SK-N-SH (cell line): ENCODE data around the gene ATF2. TPM values are rescaled to one million over a fixed set of nuclear protein-coding genes. Genes with fewer than 3 reads are reported as not detected.

Experiments
- CTCF ChIA-PET: fragments of 300-600, 350-600 bp; formaldehyde crosslinking; extraction: SDS; loops from one replicate; lab custom pipeline; 2021; lab: Yijun Ruan, JAX
- POLR2A ChIA-PET: fragments of 350-600 bp; sonication (Branson Sonifier 250); formaldehyde crosslinking; extraction: SDS; loops from one replicate; lab custom pipeline; 2020; ENCODE audit warnings: antibody characterized with exemption, inconsistent platforms; lab: Yijun Ruan, JAX
- DNase-seq: peaks from one replicate; pipeline ENCODE4 v3.0.0; 2012
- H2AFZ ChIP-seq: fragments of 200-600 bp; sonication (generic); 2 replicates; pipeline ENCODE4 v1.8.1; 2016; ENCODE audit warnings: antibody characterized with exemption, mild to moderate bottlenecking, low read depth
- H3F3A ChIP-seq: fragments of 200-600 bp; sonication (generic); replicated peaks from 2 replicates; pipeline ENCODE3; 2016; ENCODE audit warnings: antibody characterized with exemption, mild to moderate bottlenecking; ENCODE audit not compliant: insufficient read depth
- H3K27ac ChIP-seq, 2 experiments: fragments of 200-500 bp in 1 of 2; fragments of 200-600 bp in 1 of 2; sonication (Bioruptor generic) in 1 of 2; sonication (generic), shearing (Covaris generic) in 1 of 2; 2 replicates each; pipeline versions ENCODE4 v1.5.1 to v1.6.1; 2014 to 2016; ENCODE audit warnings: low read depth in 2 of 2, inconsistent platforms in 1 of 2, low read length in 1 of 2, mild to moderate bottlenecking in 1 of 2, mixed read lengths in 1 of 2
- H3K27me3 ChIP-seq: fragments of 200-600 bp; sonication (generic), shearing (Covaris generic); 2 replicates; pipeline ENCODE4 v1.6.1; 2016; ENCODE audit warnings: mixed run types; ENCODE audit not compliant: insufficient read depth
- H3K36me3 ChIP-seq, 2 experiments: fragments of 200-500 bp in 1 of 2; fragments of 200-600 bp in 1 of 2; sonication (Bioruptor generic) in 1 of 2; sonication (generic) in 1 of 2; replicated peaks in 1 of 2; 2 replicates each; pipeline versions ENCODE3 to v1.5.1; 2014 to 2016; ENCODE audit warnings: low read length in 1 of 2, mild to moderate bottlenecking in 1 of 2; ENCODE audit not compliant: insufficient read depth in 2 of 2, control insufficient read depth in 1 of 2
- H3K4me1 ChIP-seq, 2 experiments: fragments of 200-500 bp in 1 of 2; fragments of 200-600 bp in 1 of 2; sonication (Bioruptor generic) in 1 of 2; sonication (generic), shearing (Covaris generic) in 1 of 2; 2 replicates each; pipeline versions ENCODE4 v1.5.1 to v1.6.1; 2014 to 2016; ENCODE audit warnings: low read depth in 1 of 2, low read length in 1 of 2, mixed run types in 1 of 2; ENCODE audit not compliant: insufficient read depth in 2 of 2, control insufficient read depth in 1 of 2
- H3K4me2 ChIP-seq: fragments of 200-600 bp; sonication (generic), shearing (Covaris generic); 2 replicates; pipeline ENCODE4 v1.6.1; 2017; ENCODE audit warnings: mixed run types
- H3K4me3 ChIP-seq, 2 experiments: fragments of 200-500 bp in 1 of 2; fragments of 200-600 bp in 1 of 2; sonication (Bioruptor generic) in 1 of 2; sonication (generic), shearing (Covaris generic) in 1 of 2; 2 replicates each; pipeline versions ENCODE4 v1.5.1 to v1.8.1; 2014 to 2016; ENCODE audit warnings: low read depth in 2 of 2, inconsistent platforms in 1 of 2, low read length in 1 of 2, mild to moderate bottlenecking in 1 of 2, mixed read lengths in 1 of 2, moderate library complexity in 1 of 2
- H3K79me2 ChIP-seq: fragments of 200-600 bp; sonication (generic); 2 replicates; pipeline ENCODE4 v1.8.1; 2017; ENCODE audit warnings: mild to moderate bottlenecking; ENCODE audit not compliant: insufficient read depth
- H3K9ac ChIP-seq: fragments of 200-600 bp; sonication (generic); 2 replicates; pipeline ENCODE4 v1.6.1; 2017; ENCODE audit warnings: mixed run types
- H3K9me2 ChIP-seq: fragments of 200-600 bp; sonication (generic); 2 replicates; pipeline ENCODE4 v1.6.1; 2017; ENCODE audit warnings: mixed run types
- H3K9me3 ChIP-seq: fragments of 200-600 bp; sonication (generic); 2 replicates; pipeline ENCODE4 v1.6.1; 2017; ENCODE audit warnings: mixed run types, mild to moderate bottlenecking, moderate library complexity
- H4K20me1 ChIP-seq: fragments of 200-600 bp; sonication (generic); 2 replicates; pipeline ENCODE4 v1.6.1; 2017; ENCODE audit warnings: mild to moderate bottlenecking, mixed run types; ENCODE audit not compliant: insufficient read depth
- CTCF ChIP-seq: fragments of 200-600 bp; sonication (generic); IDR thresholded peaks from 2 replicates; pipeline ENCODE4 v1.6.1; 2017; ENCODE audit warnings: antibody characterized with exemption, mild to moderate bottlenecking, moderate library complexity
- EP300 ChIP-seq, 2 experiments: IDR thresholded peaks; 2 replicates each; pipeline versions ENCODE4 v1.4.0 to v1.6.1; 2012; ENCODE audit warnings: borderline replicate concordance in 1 of 2, low read depth in 1 of 2, low read length in 1 of 2
- GATA2 ChIP-seq: sonication (generic); formaldehyde crosslinking; IDR thresholded peaks from 2 replicates; pipeline ENCODE4 v1.5.0; 2020; ENCODE audit warnings: mild to moderate bottlenecking, missing genetic modification reagents
- POLR2AphosphoS5 ChIP-seq: IDR thresholded peaks from 2 replicates; pipeline ENCODE4 v1.6.1; 2012; ENCODE audit warnings: low read depth, low read length
- RAD21 ChIP-seq: IDR thresholded peaks from 2 replicates; pipeline ENCODE4 v1.6.1; 2012; ENCODE audit warnings: mild to moderate bottlenecking, low read length
- SMC3 ChIP-seq: IDR thresholded peaks from 2 replicates; pipeline ENCODE4 v1.6.1; 2012; ENCODE audit warnings: low read depth, low read length, improper control_type of control experiment
- TAF1 ChIP-seq: IDR thresholded peaks from 2 replicates; pipeline ENCODE4 v1.6.1; 2012; ENCODE audit warnings: low read depth, mild to moderate bottlenecking, low read length, moderate library complexity, borderline replicate concordance
- TCF12 ChIP-seq: IDR thresholded peaks from 2 replicates; pipeline ENCODE4 v1.4.0; 2012
- YY1 ChIP-seq: IDR thresholded peaks from 2 replicates; pipeline ENCODE4 v1.4.0; 2012; ENCODE audit warnings: low read depth, mild to moderate bottlenecking
- WGBS: methylation state at CpG from one replicate; pipeline ENCODE4 v1.1.6; 2017; ENCODE audit warnings: low lambda C conversion rate; 5-methylcytosine and 5-hydroxymethylcytosine counted together
- polyA plus RNA-seq, 3 experiments: library from polyadenylated mRNA; depleted of rRNA; stranded (reverse); fragments of >200 nt; gene quantifications; 2 replicates each; pipeline ENCODE4 v1.2.3, GENCODE V29; 2012
- TF ChIP-seq, protein P1 (sequence below): IDR thresholded peaks from 2 replicates; pipeline ENCODE4 v1.4.0; 2012; ENCODE audit warnings: low read depth, borderline replicate concordance
- TF ChIP-seq, protein P2 (sequence below): IDR thresholded peaks from 2 replicates; pipeline ENCODE4 v1.4.0; 2012; ENCODE audit warnings: low read depth, borderline replicate concordance

The ATF2 gene
- polyA plus RNA-seq, 1 of the 3 experiments (the other 2 are of a cell fraction), result 19.0 TPM

DNA sequence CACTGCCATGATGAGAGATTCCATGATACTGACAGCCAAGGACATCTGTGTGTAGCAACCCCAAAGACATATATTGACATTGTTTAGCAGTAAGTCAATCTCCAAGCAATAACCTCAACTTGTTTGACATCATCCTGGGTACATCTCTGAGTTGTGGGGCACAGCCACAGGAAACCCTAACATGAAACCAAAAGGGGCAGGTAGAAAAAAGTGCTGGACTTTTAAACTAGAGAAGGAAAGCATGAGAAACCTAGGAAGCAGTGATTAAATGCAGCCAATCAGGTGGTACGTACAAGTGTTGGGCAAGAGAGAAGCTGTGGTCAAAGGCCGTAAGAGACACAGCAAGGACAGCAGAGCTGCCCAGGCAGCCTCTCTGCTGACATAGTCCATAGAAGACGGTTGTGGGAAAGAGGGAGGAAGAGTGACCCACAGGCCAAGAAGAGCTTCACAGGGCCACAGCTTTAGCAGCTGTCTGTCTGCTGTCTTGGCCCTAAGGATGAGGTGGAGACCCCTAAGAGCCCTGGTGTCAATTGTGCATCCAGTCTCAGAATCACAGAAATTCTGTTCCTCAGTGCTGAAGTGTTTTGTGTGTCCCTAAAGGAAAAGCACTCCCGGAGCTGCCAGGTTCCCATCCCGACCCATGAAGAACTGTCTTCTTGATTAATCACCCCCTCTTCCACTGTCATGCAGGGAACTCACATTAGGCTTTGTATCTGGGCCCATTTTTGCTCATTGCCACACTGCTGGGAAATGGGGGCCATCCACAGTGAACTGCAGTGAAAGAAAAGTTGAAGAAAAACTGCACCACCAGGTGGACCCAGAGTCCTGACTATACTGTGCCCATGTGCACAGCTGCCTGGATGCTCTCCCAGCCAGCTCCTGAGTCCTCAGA, 137.4 kb downstream of the ATF2 start:
- Histone ChIP-seq H3K4me2 (no peak overlapping the region), H3K9ac (no peak overlapping the region), H2AFZ (no peak overlapping the region), H3K9me2 (no peaks in the 10 kb centered on the region), H3K4me1 (no peaks in the 10 kb centered on the region), H3K4me3 (no peak overlapping the region; a peak in 1 of 4 replicates), H3K79me2 (no peaks in the 10 kb centered on the region), H3K27ac (no peak overlapping the region), H4K20me1 (no peaks in the 10 kb centered on the region), H3K27me3 (no peaks in the 10 kb centered on the region), H3K36me3 (no peaks in the 10 kb centered on the region), H3F3A (no peaks in the 10 kb centered on the region), H3K9me3 (no peaks in the 10 kb centered on the region)
- ChIA-PET POLR2A (no interaction called here), CTCF (interaction anchor here (0.6 to 3.2 kb wide), 29 partner anchors 7 to 1069 kb away, joined by 3 to 19 read pairs (median 4); partner anchors contain the start of genes CHN1 and HOXD12)
- DNase-seq, result peak; percentile 33
- TF ChIP-seq CTCF (peak; percentile 50), RAD21 (peak; percentile 75), TCF12 (no peak), POLR2AphosphoS5 (no peak), TAF1 (no peak), YY1 (no peak), SMC3 (peak; percentile 42), GATA2 (CRISPR knock-in tag) (no peak), EP300 (IDR thresholded peaks at IDR 0.05; ENCODE audit: borderline replicate concordance in 1 of 2, low read depth in 1 of 2, low read length in 1 of 2) (no peak)
- TF ChIP-seq, protein P1, sequence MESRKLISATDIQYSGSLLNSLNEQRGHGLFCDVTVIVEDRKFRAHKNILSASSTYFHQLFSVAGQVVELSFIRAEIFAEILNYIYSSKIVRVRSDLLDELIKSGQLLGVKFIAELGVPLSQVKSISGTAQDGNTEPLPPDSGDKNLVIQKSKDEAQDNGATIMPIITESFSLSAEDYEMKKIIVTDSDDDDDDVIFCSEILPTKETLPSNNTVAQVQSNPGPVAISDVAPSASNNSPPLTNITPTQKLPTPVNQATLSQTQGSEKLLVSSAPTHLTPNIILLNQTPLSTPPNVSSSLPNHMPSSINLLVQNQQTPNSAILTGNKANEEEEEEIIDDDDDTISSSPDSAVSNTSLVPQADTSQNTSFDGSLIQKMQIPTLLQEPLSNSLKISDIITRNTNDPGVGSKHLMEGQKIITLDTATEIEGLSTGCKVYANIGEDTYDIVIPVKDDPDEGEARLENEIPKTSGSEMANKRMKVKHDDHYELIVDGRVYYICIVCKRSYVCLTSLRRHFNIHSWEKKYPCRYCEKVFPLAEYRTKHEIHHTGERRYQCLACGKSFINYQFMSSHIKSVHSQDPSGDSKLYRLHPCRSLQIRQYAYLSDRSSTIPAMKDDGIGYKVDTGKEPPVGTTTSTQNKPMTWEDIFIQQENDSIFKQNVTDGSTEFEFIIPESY, result no peak
- TF ChIP-seq, protein P2, sequence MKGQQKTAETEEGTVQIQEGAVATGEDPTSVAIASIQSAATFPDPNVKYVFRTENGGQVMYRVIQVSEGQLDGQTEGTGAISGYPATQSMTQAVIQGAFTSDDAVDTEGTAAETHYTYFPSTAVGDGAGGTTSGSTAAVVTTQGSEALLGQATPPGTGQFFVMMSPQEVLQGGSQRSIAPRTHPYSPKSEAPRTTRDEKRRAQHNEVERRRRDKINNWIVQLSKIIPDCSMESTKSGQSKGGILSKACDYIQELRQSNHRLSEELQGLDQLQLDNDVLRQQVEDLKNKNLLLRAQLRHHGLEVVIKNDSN, result no peak
- WGBS, result 85% methylated on average over 5 of the region's 5 CpGs
